Endothelial cell of umbilical vein (primary cell): ENCODE data around the gene TRMT112. TPM values are rescaled to one million over a fixed set of nuclear protein-coding genes. Genes with fewer than 3 reads are reported as not detected.

Experiments used
- BruUV-seq: library from RNA; stranded (reverse); fragments of 400-500 nt; replicated peaks from 2 replicates; lab custom pipeline; 2021; lab: Mats Ljungman, UMichigan
- CTCF ChIA-PET: fragments of 300-600, 350-600 bp; sonication (Branson Sonifier 250); formaldehyde crosslinking; loops from one replicate; lab custom pipeline; 2021; ENCODE audit warnings: antibody characterized with exemption, inconsistent platforms; lab: Charles Lee
- POLR2A ChIA-PET: fragments of 300-600, 350-600 bp; sonication (Branson Sonifier 250); formaldehyde crosslinking; loops from one replicate; lab custom pipeline; 2021; ENCODE audit warnings: antibody characterized with exemption, inconsistent platforms; lab: Charles Lee
- DNase-seq: peaks from one replicate; pipeline ENCODE4 v3.0.0-alpha.2; 2011; ENCODE audit warnings: low read depth, low spot score
- FAIRE-seq: peaks from 2 replicates; lab custom pipeline; 2011; peaks lifted over from hg19 to GRCh38; lab: Jason Lieb, UNC
- H2AFZ ChIP-seq: 2 replicates; pipeline ENCODE4 v1.6.0; 2012; ENCODE audit warnings: low read depth, low read length, control low read depth, inconsistent platforms
- H3K27ac ChIP-seq: 2 replicates; pipeline ENCODE4 v1.5.1; 2011; ENCODE audit warnings: low read depth, mild to moderate bottlenecking, control low read depth, low read length, moderate library complexity; ENCODE audit not compliant: insufficient read depth
- H3K27me3 ChIP-seq, 2 experiments: 2 replicates each; pipeline versions ENCODE4 v1.6.0 to v1.6.1; 2011; ENCODE audit warnings: low read length in 2 of 2, mixed read lengths in 1 of 2; ENCODE audit not compliant: control insufficient read depth in 2 of 2, insufficient read depth in 2 of 2
- H3K36me3 ChIP-seq, 2 experiments: 2 replicates in 1 of 2; 3 replicates in 1 of 2; pipeline ENCODE4 v1.5.1; 2011; ENCODE audit warnings: low read length in 2 of 2, mild to moderate bottlenecking in 1 of 2, moderate library complexity in 1 of 2; ENCODE audit not compliant: control insufficient read depth in 2 of 2, insufficient read depth in 2 of 2; ENCODE audit errors: extremely low read depth in 1 of 2
- H3K4me1 ChIP-seq: 3 replicates; pipeline ENCODE4 v1.5.1; 2011; ENCODE audit warnings: mild to moderate bottlenecking, low read length; ENCODE audit not compliant: control insufficient read depth, insufficient read depth; ENCODE audit errors: extremely low read depth
- H3K4me2 ChIP-seq: 2 replicates; pipeline ENCODE4 v1.6.1; 2011; ENCODE audit warnings: low read length, control low read depth, mixed read lengths; ENCODE audit not compliant: insufficient read depth
- H3K4me3 ChIP-seq, 3 experiments: fragments of 200-600 bp in 1 of 3; sonication (generic), shearing (Covaris generic) in 1 of 3; replicated peaks in 1 of 3; 2 replicates each; pipeline ENCODE4 v1.5.1; 2011 to 2016; ENCODE audit warnings: control low read depth in 3 of 3, low read length in 3 of 3, mild to moderate bottlenecking in 2 of 3, inconsistent platforms in 1 of 3, low read depth in 1 of 3, moderate library complexity in 1 of 3; ENCODE audit not compliant: insufficient read depth in 1 of 3
- H3K79me2 ChIP-seq: 2 replicates; pipeline ENCODE4 v1.6.0; 2012; ENCODE audit warnings: low read length, inconsistent platforms; ENCODE audit not compliant: control insufficient read depth, insufficient read depth
- H3K9ac ChIP-seq: replicated peaks from 2 replicates; pipeline ENCODE3; 2011; ENCODE audit warnings: low read length, control low read depth; ENCODE audit not compliant: insufficient read depth; ENCODE audit errors: extremely low read depth
- H3K9me1 ChIP-seq: replicated peaks from 3 replicates; pipeline ENCODE4 v1.6.0; 2011; ENCODE audit warnings: mild to moderate bottlenecking, low read length; ENCODE audit not compliant: control insufficient read depth, insufficient read depth; ENCODE audit errors: extremely low read depth
- H3K9me3 ChIP-seq: replicated peaks from 2 replicates; pipeline ENCODE4 v1.5.1; 2012; ENCODE audit warnings: low read length, inconsistent platforms; ENCODE audit not compliant: control insufficient read depth, insufficient read depth
- H4K20me1 ChIP-seq: replicated peaks from 2 replicates; pipeline ENCODE3; 2011; ENCODE audit warnings: mild to moderate bottlenecking, low read length; ENCODE audit not compliant: control insufficient read depth, insufficient read depth; ENCODE audit errors: extremely low read depth
- CTCF ChIP-seq, 2 donors: IDR thresholded peaks; 1 replicate in 1 of 2; 2 replicates in 1 of 2; pipeline ENCODE4 v1.5.1; 2011; ENCODE audit warnings: low read length in 2 of 2, mild to moderate bottlenecking in 2 of 2, moderate library complexity in 2 of 2, control low read depth in 1 of 2, inconsistent platforms in 1 of 2, low read depth in 1 of 2; ENCODE audit not compliant: insufficient read depth in 1 of 2; ENCODE audit errors: extremely low read depth in 1 of 2
- EZH2 ChIP-seq: IDR thresholded peaks from 2 replicates; pipeline ENCODE4 v1.6.1; 2012; ENCODE audit warnings: borderline replicate concordance, low read depth, mild to moderate bottlenecking, moderate library complexity, low read length, inconsistent platforms; ENCODE audit not compliant: severe bottlenecking
- FOS ChIP-seq: IDR thresholded peaks from 2 replicates; pipeline ENCODE4 v1.6.1; 2011; ENCODE audit warnings: mild to moderate bottlenecking, low read length, moderate library complexity, borderline replicate concordance; ENCODE audit not compliant: insufficient read depth
- GATA2 ChIP-seq: IDR thresholded peaks from 2 replicates; pipeline ENCODE4 v1.7.0; 2011; ENCODE audit warnings: low read depth, mild to moderate bottlenecking, moderate library complexity, mixed read lengths, low read length; ENCODE audit not compliant: insufficient read length, insufficient read depth
- JUN ChIP-seq: IDR thresholded peaks from 2 replicates; pipeline ENCODE4 v1.6.1; 2011; ENCODE audit warnings: borderline replicate concordance, low read depth; ENCODE audit not compliant: insufficient read length, insufficient read depth
- MAX ChIP-seq: IDR thresholded peaks from 2 replicates; pipeline ENCODE4 v1.6.1; 2011; ENCODE audit not compliant: insufficient read depth, insufficient read length
- MYC ChIP-seq: IDR thresholded peaks from one replicate; pipeline ENCODE4 v1.6.1; 2011; ENCODE audit warnings: mild to moderate bottlenecking, low read depth, low read length
- POLR2A ChIP-seq: IDR thresholded peaks from 2 replicates; pipeline ENCODE4 v1.6.1; 2012; ENCODE audit warnings: low read depth, mild to moderate bottlenecking, control low read depth, low read length
- POLR2AphosphoS5 ChIP-seq: IDR thresholded peaks from 2 replicates; pipeline ENCODE4 v1.6.1; 2012; ENCODE audit warnings: low read depth, mild to moderate bottlenecking, control low read depth, low read length, moderate library complexity; ENCODE audit not compliant: insufficient read depth
- dilution Hi-C: fragments of 300-500 bp; cut with MboI; formaldehyde crosslinking; loops from one replicate; pipeline ENCODE4 v1.15.0; 2019; ENCODE audit warnings: low sequenced_read_pairs; ENCODE audit not compliant: extremely low pct_ligation_motif_present
- intact Hi-C: fragments of 100-400 bp; cut with micrococcal nuclease; formaldehyde crosslinking; loops from one replicate; pipeline ENCODE4 v1.10.0; 2022
- polyA plus RNA-seq, 4 experiments: library from polyadenylated mRNA; depleted of rRNA in 3 of 4; stranded (reverse) in 3 of 4; unstranded in 1 of 4; fragments of >200 nt; gene quantifications; 2 replicates each; pipeline versions ENCODE4 v1.2.1 to v1.2.3, GENCODE V29; 2011 to 2012; ENCODE audit warnings: missing spikeins in 1 of 4
- total RNA-seq: library from RNA; stranded (reverse); gene quantifications from 2 replicates; pipeline ENCODE4 v1.2.3, GENCODE V29; 2021

TRMT112 gene
- total and polyA plus RNA-seq, 2 donors (not counting 3 experiments of a cell fraction or from before 2014, with no cell fraction given) = 195 to 575 TPM

GRCh38 chr11:64321026-64321425 lies 3.7 kb upstream of the TRMT112 start:
- FAIRE-seq (no peak), DNase-seq (no peak)
- peaks cover 0 to 11% of the 10 kb centered on the region in 2 experiments for H3K36me3 ChIP-seq
- H3K4me3 ChIP-seq = no peak overlapping the region
- no peak overlapping the region for H3K27ac ChIP-seq
- no peaks in the 10 kb centered on the region for H4K20me1 ChIP-seq
- H3K9me1 ChIP-seq = no peaks in the 10 kb centered on the region
- intact Hi-C loops (no loop called here), dilution Hi-C loops (no loop called here)
- TF ChIP-seq FOS (no peak), MAX (no peak), JUN (no peak), MYC (no peak), POLR2AphosphoS5 (no peak), CTCF (IDR thresholded peaks at IDR 0.05; ENCODE audit: extremely low read depth in 1 of 2, insufficient read depth in 1 of 2, low read depth in 1 of 2, low read length in 2 of 2) (no peak), GATA2 (no peak), POLR2A (no peak), EZH2 (no peak)
- H3K79me2 ChIP-seq = peaks cover 4% of the 10 kb centered on the region
- no peak overlapping the region for H2AFZ ChIP-seq
- ChIA-PET POLR2A (no interaction called here), CTCF (no interaction called here)
- no peaks in the 10 kb centered on the region for H3K27me3 ChIP-seq
- peaks cover 10% of the 10 kb centered on the region for H3K4me1 ChIP-seq
- H3K9me3 ChIP-seq = no peaks in the 10 kb centered on the region
- H3K4me2 ChIP-seq = no peak overlapping the region
- BruUV-seq = no TSS peak
- no peak overlapping the region for H3K9ac ChIP-seq
